PFSK-1 (cell line): ENCODE results near the gene PEX6.

ENCODE experiments used
- POLR2AphosphoS5 ChIP-seq: IDR thresholded peaks from 2 replicates; pipeline ENCODE4 v1.6.1; 2012; ENCODE audit warnings: low read depth, mild to moderate bottlenecking, control low read depth, low read length, moderate library complexity
- REST ChIP-seq, 2 experiments: IDR thresholded peaks; 2 replicates each; pipeline versions ENCODE4 v1.6.1 to v1.8.0; 2011 to 2012; ENCODE audit warnings: low read depth in 2 of 2, low read length in 2 of 2, control low read depth in 1 of 2, inconsistent platforms in 1 of 2, mild to moderate bottlenecking in 1 of 2, moderate library complexity in 1 of 2; ENCODE audit not compliant: insufficient read depth in 1 of 2
- TAF1 ChIP-seq: IDR thresholded peaks from 2 replicates; pipeline ENCODE4 v1.6.1; 2012; ENCODE audit warnings: low read length, control low read depth, borderline replicate concordance; ENCODE audit not compliant: insufficient read depth

- TF ChIP-seq POLR2AphosphoS5 (no peak), TAF1 (no peak), REST (IDR thresholded peaks at IDR 0.05; ENCODE audit: insufficient read depth in 1 of 2, low read depth in 2 of 2, low read length in 2 of 2) (no peak)
Measured at GRCh38 chr6:43020052-43020705, 41.2 kb upstream of the PEX6 start.
